NB4 (cell line): ENCODE results near the gene MRGPRE.

Source experiments
- DNase-seq: peaks from one replicate; pipeline ENCODE4 v3.0.0; 2010; ENCODE audit warnings: low read depth
- H3K4me3 ChIP-seq: one replicate; pipeline ENCODE4 v1.5.1; 2011; ENCODE audit warnings: mild to moderate bottlenecking, low read depth, low read length, moderate library complexity
- MYC ChIP-seq: IDR thresholded peaks from 2 replicates; pipeline ENCODE4 v1.6.1; 2011; ENCODE audit warnings: low read depth, low read length
- POLR2A ChIP-seq: IDR thresholded peaks from 2 replicates; pipeline ENCODE4 v1.6.1; 2011; ENCODE audit warnings: mild to moderate bottlenecking; ENCODE audit not compliant: insufficient read length; ENCODE audit errors: extremely low read depth
- TF ChIP-seq, protein P1 (sequence below): IDR thresholded peaks from 2 replicates; pipeline ENCODE4 v1.6.1; 2011; ENCODE audit warnings: low read depth, low read length
- TF ChIP-seq, protein P2 (sequence below): IDR thresholded peaks from one replicate; pipeline ENCODE4 v1.5.1; 2012; ENCODE audit warnings: low read depth, low read length

MRGPRE gene

DNA sequence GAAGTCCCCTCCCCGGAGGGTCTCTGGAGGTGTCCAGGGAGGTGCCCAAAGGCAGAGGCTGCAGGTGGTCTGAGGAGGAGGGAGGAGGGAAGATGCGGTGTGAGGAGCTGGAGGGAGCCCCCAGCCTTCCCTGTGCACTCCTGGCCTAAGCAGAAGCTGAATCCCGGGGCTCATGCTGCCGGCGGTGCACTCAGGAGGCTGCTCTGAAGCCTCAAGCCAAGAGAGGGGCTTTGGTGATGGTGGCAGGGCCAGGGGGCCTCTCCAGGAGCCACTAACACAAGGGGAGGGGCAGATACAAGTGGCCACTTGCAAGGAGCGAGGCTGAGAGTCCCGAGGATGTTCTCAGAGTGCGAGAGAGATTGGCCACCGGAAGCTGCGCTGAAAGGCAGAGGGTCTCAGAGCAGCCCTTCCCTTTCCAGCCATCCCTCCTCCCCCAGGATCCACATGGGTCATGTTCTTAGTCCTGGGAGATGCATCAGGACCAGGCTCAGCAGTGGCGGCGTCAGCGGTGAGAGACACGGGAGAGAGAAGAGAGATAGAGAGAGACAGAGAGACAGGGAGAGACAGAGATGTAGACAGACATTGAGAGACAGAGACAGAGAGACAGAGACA lies 12.8 kb downstream of the MRGPRE start:
- no peak for TF ChIP-seq MYC
- TF ChIP-seq POLR2A: no peak
- TF ChIP-seq, protein P1, sequence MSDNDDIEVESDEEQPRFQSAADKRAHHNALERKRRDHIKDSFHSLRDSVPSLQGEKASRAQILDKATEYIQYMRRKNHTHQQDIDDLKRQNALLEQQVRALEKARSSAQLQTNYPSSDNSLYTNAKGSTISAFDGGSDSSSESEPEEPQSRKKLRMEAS: no peak
- TF ChIP-seq, protein P2, sequence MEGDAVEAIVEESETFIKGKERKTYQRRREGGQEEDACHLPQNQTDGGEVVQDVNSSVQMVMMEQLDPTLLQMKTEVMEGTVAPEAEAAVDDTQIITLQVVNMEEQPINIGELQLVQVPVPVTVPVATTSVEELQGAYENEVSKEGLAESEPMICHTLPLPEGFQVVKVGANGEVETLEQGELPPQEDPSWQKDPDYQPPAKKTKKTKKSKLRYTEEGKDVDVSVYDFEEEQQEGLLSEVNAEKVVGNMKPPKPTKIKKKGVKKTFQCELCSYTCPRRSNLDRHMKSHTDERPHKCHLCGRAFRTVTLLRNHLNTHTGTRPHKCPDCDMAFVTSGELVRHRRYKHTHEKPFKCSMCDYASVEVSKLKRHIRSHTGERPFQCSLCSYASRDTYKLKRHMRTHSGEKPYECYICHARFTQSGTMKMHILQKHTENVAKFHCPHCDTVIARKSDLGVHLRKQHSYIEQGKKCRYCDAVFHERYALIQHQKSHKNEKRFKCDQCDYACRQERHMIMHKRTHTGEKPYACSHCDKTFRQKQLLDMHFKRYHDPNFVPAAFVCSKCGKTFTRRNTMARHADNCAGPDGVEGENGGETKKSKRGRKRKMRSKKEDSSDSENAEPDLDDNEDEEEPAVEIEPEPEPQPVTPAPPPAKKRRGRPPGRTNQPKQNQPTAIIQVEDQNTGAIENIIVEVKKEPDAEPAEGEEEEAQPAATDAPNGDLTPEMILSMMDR: no peak
- no peak for DNase-seq
- no peak overlapping the region for H3K4me3 ChIP-seq

DNA sequence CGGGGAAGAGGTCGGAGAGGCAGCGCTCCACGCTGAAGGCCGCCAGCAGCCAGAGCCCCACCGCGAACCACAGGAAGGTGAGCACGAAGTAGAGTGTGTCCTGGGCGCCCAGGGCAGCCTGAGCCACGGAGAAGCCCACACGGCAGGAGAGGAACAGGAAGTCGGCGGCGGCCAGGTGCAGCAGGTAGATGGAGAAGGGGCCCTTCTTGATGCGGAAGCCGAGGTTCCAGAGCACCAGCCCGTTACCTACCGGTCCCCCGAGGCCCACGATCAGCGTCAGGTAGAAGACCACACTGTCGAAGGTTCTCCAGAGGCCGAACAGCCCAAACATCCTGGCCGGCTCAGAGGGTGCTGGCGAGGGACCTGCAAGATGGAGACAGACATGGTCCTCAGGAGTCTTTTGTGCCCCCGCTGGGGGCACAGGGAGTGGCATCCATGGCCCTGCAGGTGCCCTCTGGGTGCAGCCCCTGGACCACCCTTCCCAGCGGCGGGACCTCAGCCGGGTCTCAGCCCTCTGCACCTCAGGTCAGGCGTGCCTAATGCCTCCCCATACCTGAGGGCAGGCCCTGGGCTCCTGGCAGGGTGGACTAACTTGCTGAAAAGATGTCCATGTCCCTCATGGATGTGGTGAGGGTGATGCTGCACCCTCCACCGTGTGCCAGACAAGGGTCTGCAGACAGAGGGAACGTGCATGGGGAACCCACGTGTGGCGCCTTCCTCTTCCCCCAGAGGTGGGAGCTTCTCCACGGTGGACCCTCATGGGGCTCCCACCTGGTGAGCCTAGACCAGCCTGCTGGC lies 13.5 kb downstream of the MRGPRE start, which contains the start of gene MRGPRG:
TSS of gene MRGPRG (minus strand) at position 331 of the 798 bp plus-strand sequence. CDS start at position 331, 0 bp downstream.
- H3K4me3 ChIP-seq: no peak within 1 kb of the TSS
- TF ChIP-seq, protein P1: no peak
- TF ChIP-seq POLR2A: no peak
- TF ChIP-seq MYC: no peak
- TF ChIP-seq, protein P2: no peak
- no peak for DNase-seq

DNA sequence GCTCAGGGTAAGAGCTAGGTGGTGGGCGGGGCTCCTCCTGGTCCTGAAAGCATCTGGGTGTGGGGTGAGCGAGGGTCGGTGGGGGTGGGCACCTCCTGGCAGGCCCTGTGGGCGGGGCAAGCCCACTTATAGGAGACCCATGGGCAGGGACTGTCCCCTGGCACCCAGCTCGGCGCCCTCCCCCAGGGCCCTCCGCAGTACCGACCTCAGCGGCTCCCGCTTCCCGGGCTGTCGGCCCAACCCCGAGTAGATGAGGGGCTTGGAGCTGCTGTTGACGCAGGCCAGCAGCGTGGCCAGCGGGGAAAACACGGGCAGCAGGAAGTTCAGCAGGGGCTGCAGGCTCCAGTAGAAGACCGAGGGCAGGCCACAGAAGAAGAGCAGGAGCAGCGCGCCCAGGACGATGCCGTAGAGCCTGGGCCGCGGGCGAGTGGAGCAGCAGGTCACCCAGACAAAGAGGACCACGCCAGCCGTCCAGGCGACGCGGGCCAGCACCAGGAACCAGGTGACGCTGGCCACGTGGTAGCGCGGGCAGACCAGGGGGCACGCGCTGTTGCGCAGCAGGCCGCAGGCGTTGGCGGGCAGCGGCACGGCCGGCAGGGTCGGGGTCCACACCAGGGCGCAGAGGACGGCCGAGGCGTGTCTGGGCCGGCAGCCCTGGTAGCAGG lies 14.3 kb downstream of the MRGPRE start:
- TF ChIP-seq, protein P1: no peak
- no peak for TF ChIP-seq MYC
- TF ChIP-seq, protein P2: no peak
- no peak for TF ChIP-seq POLR2A
- H3K4me3 ChIP-seq: no peak overlapping the region
- no peak for DNase-seq

DNA sequence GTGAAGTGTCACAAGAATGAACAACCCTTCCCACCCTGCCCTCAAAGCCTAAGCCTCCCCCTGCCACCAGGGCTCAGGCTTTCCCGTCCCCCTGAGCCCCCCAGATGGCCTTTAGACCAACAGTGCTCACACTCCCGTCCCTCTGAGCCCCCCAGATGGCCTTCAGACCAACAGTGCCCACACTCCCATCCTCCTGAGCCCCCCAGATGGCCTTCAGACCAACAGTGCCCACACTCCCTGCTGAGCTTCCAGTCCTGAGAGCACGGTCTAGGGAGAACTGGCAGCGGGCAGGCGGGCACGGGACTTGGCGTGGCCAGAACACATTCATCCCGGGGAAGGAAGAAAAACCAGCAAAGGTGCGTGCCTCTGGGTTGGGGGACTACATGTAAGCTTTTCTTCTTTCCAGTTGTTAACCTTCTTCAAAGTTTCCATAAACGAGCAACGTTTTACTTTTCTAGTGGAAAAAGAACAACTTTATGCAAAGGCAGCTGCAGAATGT lies 16.1 kb downstream of the MRGPRE start:
- H3K4me3 ChIP-seq: no peak overlapping the region
- DNase-seq: no peak
- TF ChIP-seq POLR2A: no peak
- TF ChIP-seq, protein P1: no peak
- no peak for TF ChIP-seq MYC
- TF ChIP-seq, protein P2: no peak

DNA sequence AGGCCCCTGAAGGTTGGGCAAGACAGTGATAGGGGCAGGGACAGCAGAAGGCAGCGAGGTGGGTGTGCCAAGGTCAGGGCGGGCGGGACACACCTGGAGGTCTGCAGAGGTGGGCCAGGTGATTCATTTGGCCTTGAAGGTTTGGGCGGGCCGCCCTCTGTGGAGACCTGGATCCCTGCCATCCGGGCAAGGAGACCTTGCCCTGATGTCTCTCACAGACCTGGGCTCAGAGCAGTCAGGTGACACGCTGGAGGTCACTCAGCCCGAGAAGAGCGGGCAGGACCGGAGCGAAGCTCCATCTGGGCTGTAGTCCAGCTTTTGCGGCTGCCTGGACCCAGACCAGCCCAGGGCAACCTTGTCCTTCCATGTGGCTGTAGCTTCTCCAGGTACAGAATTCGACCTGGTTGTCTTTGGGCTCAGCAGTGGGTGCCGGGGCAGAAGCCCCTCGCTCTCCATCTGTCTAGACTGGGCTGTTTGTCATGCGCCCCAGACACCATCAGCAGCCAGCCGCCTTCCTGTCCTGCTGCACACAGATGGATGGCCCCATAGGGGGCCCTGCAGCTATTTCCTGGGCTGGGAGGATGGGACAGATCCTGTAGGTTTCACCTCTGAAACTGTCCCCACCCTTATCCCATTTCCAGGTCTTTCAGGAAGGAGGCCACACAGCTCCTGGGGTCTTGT lies 16.7 kb downstream of the MRGPRE start:
- H3K4me3 ChIP-seq: no peak overlapping the region
- DNase-seq: no peak
- TF ChIP-seq, protein P1: no peak
- TF ChIP-seq MYC (no peak), POLR2A (no peak)
- TF ChIP-seq, protein P2: no peak
